ENCODE measurements around the gene CEP131. TPM values are rescaled to one million over a fixed set of nuclear protein-coding genes. Genes with fewer than 3 reads are reported as not detected.

The CEP131 gene
- total RNA-seq, 1 donor from 2014 or later, result 26.2 TPM

DNA sequence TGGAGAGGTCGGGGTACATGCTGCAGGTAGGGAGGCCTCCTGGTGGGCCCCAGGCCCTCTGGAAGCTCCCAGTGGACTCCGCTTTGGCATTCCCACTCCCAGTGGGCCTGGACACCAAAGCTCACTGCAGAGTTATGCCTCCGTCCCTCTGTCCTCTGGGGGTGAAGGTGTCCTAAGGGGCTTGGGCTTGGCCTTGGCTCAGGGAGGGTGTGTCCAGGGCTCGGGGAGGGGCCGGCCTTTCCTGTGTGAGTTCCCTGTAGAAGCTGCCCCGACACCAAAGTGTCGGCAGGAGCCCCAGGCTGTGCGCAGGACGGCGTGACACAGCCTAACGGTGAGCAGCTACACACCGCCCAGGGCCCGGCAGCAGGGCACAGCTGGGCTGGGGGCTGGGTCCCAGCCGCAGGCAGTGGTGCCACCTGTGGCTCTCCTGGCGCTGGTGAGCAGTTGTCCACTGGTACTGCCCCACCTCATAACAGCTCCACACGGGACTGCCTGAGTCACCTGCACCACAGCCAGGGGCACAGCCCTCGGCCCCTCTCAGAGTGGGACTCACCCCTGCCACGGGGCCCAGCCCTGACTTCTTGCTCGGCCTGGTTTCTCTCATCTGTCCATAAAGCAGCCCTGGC lies 10.0 kb upstream of the CEP131 start:
- no peaks in the 10 kb centered on the region for H3K27me3 ChIP-seq (ENCODE audit: control insufficient read depth, insufficient read depth, low read length)
- TF ChIP-seq, protein P1, sequence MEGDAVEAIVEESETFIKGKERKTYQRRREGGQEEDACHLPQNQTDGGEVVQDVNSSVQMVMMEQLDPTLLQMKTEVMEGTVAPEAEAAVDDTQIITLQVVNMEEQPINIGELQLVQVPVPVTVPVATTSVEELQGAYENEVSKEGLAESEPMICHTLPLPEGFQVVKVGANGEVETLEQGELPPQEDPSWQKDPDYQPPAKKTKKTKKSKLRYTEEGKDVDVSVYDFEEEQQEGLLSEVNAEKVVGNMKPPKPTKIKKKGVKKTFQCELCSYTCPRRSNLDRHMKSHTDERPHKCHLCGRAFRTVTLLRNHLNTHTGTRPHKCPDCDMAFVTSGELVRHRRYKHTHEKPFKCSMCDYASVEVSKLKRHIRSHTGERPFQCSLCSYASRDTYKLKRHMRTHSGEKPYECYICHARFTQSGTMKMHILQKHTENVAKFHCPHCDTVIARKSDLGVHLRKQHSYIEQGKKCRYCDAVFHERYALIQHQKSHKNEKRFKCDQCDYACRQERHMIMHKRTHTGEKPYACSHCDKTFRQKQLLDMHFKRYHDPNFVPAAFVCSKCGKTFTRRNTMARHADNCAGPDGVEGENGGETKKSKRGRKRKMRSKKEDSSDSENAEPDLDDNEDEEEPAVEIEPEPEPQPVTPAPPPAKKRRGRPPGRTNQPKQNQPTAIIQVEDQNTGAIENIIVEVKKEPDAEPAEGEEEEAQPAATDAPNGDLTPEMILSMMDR (IDR thresholded peaks at IDR 0.05; ENCODE audit: insufficient read depth, low read length, poor library complexity, severe bottlenecking), result no peak
- H3K4me3 ChIP-seq (ENCODE audit: low read depth, low read length), result no peak overlapping the region
- DNase-seq (ENCODE audit: low read depth), result no peak
- H3K36me3 ChIP-seq (ENCODE audit: control insufficient read depth, insufficient read depth, low read length), result no peaks in the 10 kb centered on the region

DNA sequence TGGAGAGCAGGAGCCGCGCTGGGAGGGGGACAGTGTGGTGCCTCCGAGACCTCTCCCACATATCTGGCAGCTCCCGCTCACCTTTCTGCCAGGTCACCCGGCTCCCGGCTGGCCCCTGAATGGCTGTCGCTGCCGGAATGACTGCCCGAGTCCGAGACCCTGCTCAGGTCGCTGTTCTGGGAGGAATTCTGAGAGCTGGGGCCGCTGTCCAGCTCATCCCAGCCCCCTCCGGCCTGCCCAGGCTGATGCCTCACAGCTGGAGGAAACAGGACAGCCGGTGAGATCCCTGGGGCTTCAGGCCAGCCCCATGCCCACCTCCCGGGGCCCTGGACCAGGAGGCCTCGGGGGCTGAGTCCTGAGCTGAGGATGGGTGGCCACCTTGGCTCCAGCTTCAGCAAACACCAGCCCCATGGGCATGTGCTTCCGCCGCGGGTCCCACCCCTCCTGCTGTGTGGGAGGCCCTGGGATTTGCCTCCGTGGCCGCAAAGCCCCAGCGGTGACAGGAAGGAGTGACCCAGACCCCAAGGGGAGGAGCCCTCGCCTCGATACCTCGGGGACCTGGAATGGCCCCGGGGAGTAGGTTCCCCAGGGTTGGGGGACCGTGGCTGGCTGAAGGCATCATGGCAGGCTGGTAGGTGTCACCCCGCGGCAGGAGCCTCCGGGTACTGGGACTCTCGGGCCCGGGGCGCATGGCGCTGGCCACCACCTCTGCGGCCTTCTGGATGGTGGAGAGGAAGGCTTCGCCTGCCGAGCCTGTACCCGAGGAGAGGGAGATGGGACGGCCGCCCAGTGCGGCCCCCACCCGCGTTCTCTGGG lies 9.2 kb upstream of the CEP131 start:
- DNase-seq (ENCODE audit: low read depth), result no peak
- Histone ChIP-seq H3K4me3 (ENCODE audit: low read depth, low read length) (no peak overlapping the region), H3K36me3 (ENCODE audit: control insufficient read depth, insufficient read depth, low read length) (no peaks in the 10 kb centered on the region), H3K27me3 (ENCODE audit: control insufficient read depth, insufficient read depth, low read length) (no peaks in the 10 kb centered on the region)
- TF ChIP-seq, protein P1 (IDR thresholded peaks at IDR 0.05; ENCODE audit: insufficient read depth, low read length, poor library complexity, severe bottlenecking), result no peak

DNA sequence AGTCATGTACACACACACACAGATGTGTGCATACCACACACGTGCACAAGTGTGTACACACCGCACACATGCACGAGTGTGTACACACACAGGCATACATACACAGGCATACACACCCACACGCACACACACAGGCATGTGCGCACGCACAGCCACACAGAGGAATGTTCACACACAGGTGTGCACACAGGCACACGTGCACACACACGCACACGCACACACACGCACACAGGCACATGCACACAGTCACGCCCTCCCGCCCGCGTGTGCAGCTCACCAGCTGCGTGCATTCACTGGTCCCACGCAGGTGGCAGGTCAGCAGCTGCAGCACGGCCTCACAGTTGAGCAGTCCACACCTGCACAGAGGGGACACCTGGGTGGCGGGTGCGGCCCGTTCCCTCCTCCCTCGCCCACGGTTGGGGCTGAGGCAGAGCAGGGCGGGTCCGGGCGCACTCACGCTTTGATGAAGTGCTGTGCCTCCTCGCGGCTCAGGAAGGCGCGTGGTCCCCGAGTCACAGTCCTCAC lies 8.4 kb upstream of the CEP131 start:
- TF ChIP-seq, protein P1 (IDR thresholded peaks at IDR 0.05; ENCODE audit: insufficient read depth, low read length, poor library complexity, severe bottlenecking), result no peak
- DNase-seq (ENCODE audit: low read depth), result no peak
- Histone ChIP-seq H3K4me3 (ENCODE audit: low read depth, low read length) (no peak overlapping the region), H3K36me3 (ENCODE audit: control insufficient read depth, insufficient read depth, low read length) (no peaks in the 10 kb centered on the region), H3K27me3 (ENCODE audit: control insufficient read depth, insufficient read depth, low read length) (no peaks in the 10 kb centered on the region)

DNA sequence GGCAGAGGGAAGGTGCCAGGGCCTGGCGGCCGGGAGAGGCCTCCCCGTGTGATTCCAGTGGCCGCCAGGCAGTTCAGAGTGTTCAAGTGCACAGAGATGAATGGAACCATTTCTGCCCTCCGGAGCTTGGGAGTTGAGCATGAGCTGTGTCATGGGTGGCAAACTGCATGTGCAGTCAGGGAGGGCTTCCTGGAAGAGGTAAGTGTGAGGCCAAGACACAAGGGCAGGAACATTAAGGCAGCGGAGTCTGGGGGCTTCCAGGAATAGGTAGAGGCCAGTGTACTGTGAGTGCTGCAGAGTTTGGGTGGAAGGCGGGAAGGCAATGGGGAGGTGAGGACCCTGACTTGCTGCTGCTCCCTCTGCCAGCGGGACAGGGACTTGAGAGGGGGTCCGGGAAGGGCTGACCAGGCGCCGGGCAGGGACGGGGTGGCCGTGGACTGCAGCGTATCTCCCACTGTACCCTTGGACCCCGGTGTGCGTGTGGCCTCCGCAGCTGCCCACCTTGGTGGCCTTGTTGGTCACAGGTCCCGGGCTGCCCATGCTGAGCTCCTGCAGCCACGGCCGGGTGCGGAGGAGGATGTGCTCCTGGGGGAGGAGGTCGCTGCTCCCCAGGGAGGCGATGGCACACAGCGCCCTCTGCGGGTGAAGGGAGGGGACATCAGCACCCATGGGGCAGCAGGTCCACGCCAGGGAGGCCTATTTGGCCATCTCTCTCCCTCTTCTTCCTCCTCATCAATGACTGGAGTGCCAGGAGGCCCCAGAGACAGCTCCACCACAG lies 7.5 kb upstream of the CEP131 start:
- Histone ChIP-seq H3K4me3 (ENCODE audit: low read depth, low read length) (no peak overlapping the region), H3K27me3 (ENCODE audit: control insufficient read depth, insufficient read depth, low read length) (no peaks in the 10 kb centered on the region), H3K36me3 (ENCODE audit: control insufficient read depth, insufficient read depth, low read length) (no peaks in the 10 kb centered on the region)
- no peak for DNase-seq (ENCODE audit: low read depth)
- TF ChIP-seq, protein P1 (IDR thresholded peaks at IDR 0.05; ENCODE audit: insufficient read depth, low read length, poor library complexity, severe bottlenecking), result peak; percentile 28

DNA sequence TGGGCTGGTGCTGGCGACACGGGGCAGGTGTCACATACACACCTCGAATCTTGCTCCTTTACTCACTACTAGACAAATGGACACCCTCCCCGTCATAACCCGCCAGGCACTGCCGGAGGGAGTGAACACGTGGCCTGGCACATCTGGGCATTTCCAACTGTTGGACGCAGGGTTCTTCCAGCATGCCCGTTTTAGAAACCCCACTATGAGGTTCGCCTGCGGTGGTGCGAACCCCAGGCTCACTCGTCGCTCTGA lies 6.8 kb upstream of the CEP131 start:
- Histone ChIP-seq H3K27me3 (ENCODE audit: control insufficient read depth, insufficient read depth, low read length) (no peaks in the 10 kb centered on the region), H3K4me3 (ENCODE audit: low read depth, low read length) (no peak overlapping the region), H3K36me3 (ENCODE audit: control insufficient read depth, insufficient read depth, low read length) (no peaks in the 10 kb centered on the region)
- TF ChIP-seq, protein P1 (IDR thresholded peaks at IDR 0.05; ENCODE audit: insufficient read depth, low read length, poor library complexity, severe bottlenecking), result no peak
- DNase-seq (ENCODE audit: low read depth), result no peak
